ENCODE data around the gene SDF2L1. TPM values are rescaled to one million over a fixed set of nuclear protein-coding genes. Genes with fewer than 3 reads are reported as not detected.

The SDF2L1 gene
- total RNA-seq, 6 experiments from 2014 or later, result 49.1 to 63.5 (median 55.6) TPM

Small RNA genes within 50 kb of the gene (microRNA-seq; reads per million reads assigned to microRNA genes)
- gene MIR130B (972 reads per million, percentile 75 among the genes with 10 or more reads in this experiment), gene MIR301B (20.9 reads per million, percentile 27 among the genes with 10 or more reads in this experiment)

Other genes starting within 250 kb of the SDF2L1 start
- gene HIC2, start 224.9 kb upstream of the SDF2L1 start, total RNA-seq (2021; fragmentation: NEBNext Ultra II Directional; extraction: Animal tissue kit (Norgen Biotek cat#: 25700)), result 1 to 10 TPM; 2.0 to 2.2 (median 2.1) TPM
- 1 to 10 TPM in 2 of 6 experiments, under 1 TPM in 4; 0.38 to 1.6 (median 0.56) TPM for gene TMEM191C, start 174.9 kb upstream of the SDF2L1 start, total RNA-seq (2021; fragmentation: NEBNext Ultra II Directional; extraction: Animal tissue kit (Norgen Biotek cat#: 25700))
- gene RIMBP3C, start 90.8 kb upstream of the SDF2L1 start, total RNA-seq (2021; fragmentation: NEBNext Ultra II Directional; extraction: Animal tissue kit (Norgen Biotek cat#: 25700)), result under 1 TPM in 5 of 6 experiments, not detected in 1; 0.16 to 0.43 (median 0.29) TPM
- 10 to 100 TPM; 82.7 to 93.3 (median 88.7) TPM for gene UBE2L3, start 74.6 kb upstream of the SDF2L1 start, total RNA-seq (2021; fragmentation: NEBNext Ultra II Directional; extraction: Animal tissue kit (Norgen Biotek cat#: 25700))
- 10 to 100 TPM; 18.6 to 29.5 (median 20.0) TPM for gene YDJC, start 12.3 kb upstream of the SDF2L1 start, total RNA-seq (2021; fragmentation: NEBNext Ultra II Directional; extraction: Animal tissue kit (Norgen Biotek cat#: 25700))
- under 1 TPM; 0.16 to 0.33 (median 0.23) TPM for gene CCDC116, start 9.5 kb upstream of the SDF2L1 start, total RNA-seq (2021; fragmentation: NEBNext Ultra II Directional; extraction: Animal tissue kit (Norgen Biotek cat#: 25700))
- 10 to 100 TPM; 34.9 to 42.2 (median 39.4) TPM for gene PPIL2, start 23.7 kb downstream of the SDF2L1 start, total RNA-seq (2021; fragmentation: NEBNext Ultra II Directional; extraction: Animal tissue kit (Norgen Biotek cat#: 25700))
- under 1 TPM in 5 of 6 experiments, not detected in 1; 0.17 to 0.38 (median 0.20) TPM for gene YPEL1, start 93.5 kb downstream of the SDF2L1 start, total RNA-seq (2021; fragmentation: NEBNext Ultra II Directional; extraction: Animal tissue kit (Norgen Biotek cat#: 25700))
- 100 to 1,000 TPM; 140 to 178 (median 160) TPM for gene MAPK1, start 225.3 kb downstream of the SDF2L1 start, total RNA-seq (2021; fragmentation: NEBNext Ultra II Directional; extraction: Animal tissue kit (Norgen Biotek cat#: 25700))